Trophoblast cell (in vitro differentiated cells and primary cell): ENCODE measurements around the gene TNFAIP8L3.

Experiments used
- DNase-seq, 2 donors: peaks; one replicate each; pipeline ENCODE4 v3.0.0-alpha.2; 2016
- H2AFZ ChIP-seq: 2 replicates; pipeline ENCODE4 v1.6.1; 2013; ENCODE audit warnings: low read length, moderate library complexity, mild to moderate bottlenecking; ENCODE audit not compliant: insufficient read depth, poor library complexity
- H2AK5ac ChIP-seq: 2 replicates; pipeline ENCODE4 v1.6.1; 2013; ENCODE audit warnings: mild to moderate bottlenecking, low read length
- H2BK120ac ChIP-seq: 2 replicates; pipeline ENCODE4 v1.6.1; 2013; ENCODE audit warnings: low read length, mild to moderate bottlenecking, moderate library complexity; ENCODE audit not compliant: insufficient read depth, poor library complexity
- H2BK12ac ChIP-seq: 2 replicates; pipeline ENCODE4 v1.6.1; 2013; ENCODE audit warnings: mild to moderate bottlenecking, low read length, moderate library complexity
- H2BK5ac ChIP-seq: 2 replicates; pipeline ENCODE4 v1.6.1; 2013; ENCODE audit warnings: low read length, low read depth, moderate library complexity, mild to moderate bottlenecking; ENCODE audit not compliant: poor library complexity
- H3K14ac ChIP-seq: 2 replicates; pipeline ENCODE4 v1.6.1; 2013; ENCODE audit warnings: mild to moderate bottlenecking, low read length
- H3K18ac ChIP-seq: 2 replicates; pipeline ENCODE4 v1.6.1; 2013; ENCODE audit warnings: mild to moderate bottlenecking, low read length
- H3K23ac ChIP-seq: 2 replicates; pipeline ENCODE4 v1.6.1; 2013; ENCODE audit warnings: low read length
- H3K27ac ChIP-seq: 2 replicates; pipeline ENCODE4 v1.5.1; 2013; ENCODE audit warnings: low read depth, mild to moderate bottlenecking, inconsistent platforms, low read length, moderate library complexity
- H3K27me3 ChIP-seq: 2 replicates; pipeline ENCODE4 v1.6.1; 2013; ENCODE audit warnings: inconsistent platforms, mild to moderate bottlenecking, low read length, moderate library complexity; ENCODE audit not compliant: insufficient read depth
- H3K36me3 ChIP-seq, 2 experiments: 1 replicate in 1 of 2; 2 replicates in 1 of 2; pipeline ENCODE4 v1.6.1; 2013; ENCODE audit warnings: low read length in 2 of 2, mild to moderate bottlenecking in 2 of 2, moderate library complexity in 1 of 2; ENCODE audit not compliant: insufficient read depth in 2 of 2, control insufficient read depth in 1 of 2
- H3K4ac ChIP-seq: 2 replicates; pipeline ENCODE4 v1.6.1; 2013; ENCODE audit warnings: low read depth, mild to moderate bottlenecking, low read length, moderate library complexity
- H3K4me1 ChIP-seq, 2 experiments: 1 replicate in 1 of 2; 2 replicates in 1 of 2; pipeline ENCODE4 v1.6.1; 2013; ENCODE audit warnings: low read length in 2 of 2, mild to moderate bottlenecking in 2 of 2, moderate library complexity in 1 of 2; ENCODE audit not compliant: insufficient read depth in 2 of 2, control insufficient read depth in 1 of 2
- H3K4me2 ChIP-seq: 2 replicates; pipeline ENCODE4 v1.6.1; 2013; ENCODE audit warnings: inconsistent platforms, mild to moderate bottlenecking, low read length, moderate library complexity
- H3K4me3 ChIP-seq: 2 replicates; pipeline ENCODE4 v1.5.1; 2013; ENCODE audit warnings: mild to moderate bottlenecking, low read depth, low read length, inconsistent platforms
- H3K79me1 ChIP-seq: one replicate; pipeline ENCODE4 v1.6.1; 2013; ENCODE audit warnings: low read length
- H3K79me2 ChIP-seq: 2 replicates; pipeline ENCODE4 v1.6.1; 2013; ENCODE audit warnings: low read length, mild to moderate bottlenecking; ENCODE audit not compliant: control insufficient read depth, insufficient read depth, poor library complexity
- H3K9ac ChIP-seq: 2 replicates; pipeline ENCODE4 v1.6.1; 2013; ENCODE audit warnings: mild to moderate bottlenecking, low read length
- H3K9me3 ChIP-seq: 2 replicates; pipeline ENCODE4 v1.6.1; 2013; ENCODE audit warnings: low read depth, mild to moderate bottlenecking, control low read depth, inconsistent platforms, low read length; ENCODE audit not compliant: insufficient read depth
- H4K12ac ChIP-seq: 2 replicates; pipeline ENCODE4 v1.6.1; 2013; ENCODE audit warnings: low read depth, mild to moderate bottlenecking, low read length, moderate library complexity
- H4K8ac ChIP-seq: 2 replicates; pipeline ENCODE4 v1.6.1; 2013; ENCODE audit warnings: low read depth, mild to moderate bottlenecking, low read length, moderate library complexity
- H4K91ac ChIP-seq: one replicate; pipeline ENCODE4 v1.6.1; 2013; ENCODE audit warnings: low read depth, mild to moderate bottlenecking, low read length, moderate library complexity
- WGBS: extraction: QIAGEN DNeasy Blood & Tissue Kit; methylation state at CpG from one replicate; pipeline ENCODE4 v1.1.7; 2013; ENCODE audit warnings: missing lambda C conversion rate; ENCODE audit not compliant: insufficient read length, insufficient coverage; ENCODE audit errors: extremely low coverage; 5-methylcytosine and 5-hydroxymethylcytosine counted together

The TNFAIP8L3 gene

GRCh38 chr15:51069983-51070382 is 24.7 kb downstream of the TNFAIP8L3 start:
- Histone ChIP-seq H3K4ac (no peak overlapping the region), H4K91ac (no peak overlapping the region), H4K12ac (no peak overlapping the region)

GRCh38 chr15:51067510-51067909 is 27.2 kb downstream of the TNFAIP8L3 start:
- H3K4ac ChIP-seq: no peak overlapping the region
- no peak overlapping the region for H2AK5ac ChIP-seq
- H3K23ac ChIP-seq: no peak overlapping the region
- no peaks in the 10 kb centered on the region for H3K9me3 ChIP-seq
- no peak for DNase-seq
- no peak overlapping the region for H3K14ac ChIP-seq
- no peak overlapping the region for H3K4me2 ChIP-seq
- no peak overlapping the region for H2BK12ac ChIP-seq
- no peaks in the 10 kb centered on the region for H3K36me3 ChIP-seq
- no peaks in the 10 kb centered on the region for H3K79me2 ChIP-seq
- H3K4me1 ChIP-seq: no peaks in the 10 kb centered on the region
- H2BK5ac ChIP-seq: no peak overlapping the region
- H3K18ac ChIP-seq: no peak overlapping the region
- no peak overlapping the region for H4K91ac ChIP-seq
- H3K27ac ChIP-seq: no peak overlapping the region
- no peak overlapping the region for H4K12ac ChIP-seq
- no peaks in the 10 kb centered on the region for H3K27me3 ChIP-seq
- WGBS: no CpG with 5 or more reads among the region's 3 CpGs
- H2BK120ac ChIP-seq: no peak overlapping the region
- no peaks in the 10 kb centered on the region for H3K79me1 ChIP-seq
- no peak overlapping the region for H3K9ac ChIP-seq
- no peak overlapping the region for H4K8ac ChIP-seq
- H2AFZ ChIP-seq: no peak overlapping the region
- H3K4me3 ChIP-seq: no peak overlapping the region

More at GRCh38 chr15:51069983-51070382, 24.7 kb downstream of the TNFAIP8L3 start:
- no peak for DNase-seq
- H2AFZ ChIP-seq: no peak overlapping the region
- H3K4me1 ChIP-seq: no peaks in the 10 kb centered on the region
- H3K27ac ChIP-seq: no peak overlapping the region
- no peaks in the 10 kb centered on the region for H3K27me3 ChIP-seq
- H3K4me3 ChIP-seq: no peak overlapping the region
- H3K23ac ChIP-seq: no peak overlapping the region
- H3K79me2 ChIP-seq: no peaks in the 10 kb centered on the region
- H2BK5ac ChIP-seq: no peak overlapping the region
- no peaks in the 10 kb centered on the region for H3K36me3 ChIP-seq
- H3K79me1 ChIP-seq: no peaks in the 10 kb centered on the region
- no peaks in the 10 kb centered on the region for H3K9me3 ChIP-seq
- H3K9ac ChIP-seq: no peak overlapping the region
- no peak overlapping the region for H2BK12ac ChIP-seq
- no peak overlapping the region for H3K18ac ChIP-seq
- H4K8ac ChIP-seq: no peak overlapping the region
- H2BK120ac ChIP-seq: no peak overlapping the region
- no peak overlapping the region for H3K14ac ChIP-seq
- H2AK5ac ChIP-seq: no peak overlapping the region
- H3K4me2 ChIP-seq: no peak overlapping the region

- Histone ChIP-seq H3K27ac (no peak overlapping the region), H3K4me2 (no peak overlapping the region), H3K36me3 (no peaks in the 10 kb centered on the region), H2BK5ac (no peak overlapping the region), H2BK120ac (no peak overlapping the region), H4K12ac (no peak overlapping the region), H3K23ac (no peak overlapping the region), H3K4me1 (no peaks in the 10 kb centered on the region), H3K4ac (no peak overlapping the region), H4K8ac (no peak overlapping the region), H3K27me3 (no peaks in the 10 kb centered on the region), H2AFZ (no peak overlapping the region), H4K91ac (no peak overlapping the region), H3K9ac (no peak overlapping the region), H3K18ac (no peak overlapping the region), H2BK12ac (no peak overlapping the region), H3K4me3 (no peak overlapping the region), H3K79me2 (no peaks in the 10 kb centered on the region), H3K14ac (no peak overlapping the region), H3K9me3 (no peaks in the 10 kb centered on the region), H3K79me1 (no peaks in the 10 kb centered on the region), H2AK5ac (no peak overlapping the region)
- WGBS: no CpG with 5 or more reads among the region's 1 CpG
- no peak for DNase-seq
Observed at GRCh38 chr15:51065781-51066180, 28.9 kb downstream of the TNFAIP8L3 start.

GRCh38 chr15:51065261-51065660 is 29.4 kb downstream of the TNFAIP8L3 start:
- H3K36me3 ChIP-seq: no peaks in the 10 kb centered on the region
- H2BK12ac ChIP-seq: no peak overlapping the region
- H2AFZ ChIP-seq: no peak overlapping the region
- H3K79me1 ChIP-seq: no peaks in the 10 kb centered on the region
- H2BK5ac ChIP-seq: no peak overlapping the region
- no peak overlapping the region for H3K27ac ChIP-seq
- H2AK5ac ChIP-seq: no peak overlapping the region
- H4K8ac ChIP-seq: no peak overlapping the region
- no peak for DNase-seq
- H4K12ac ChIP-seq: no peak overlapping the region
- H3K4me3 ChIP-seq: no peak overlapping the region
- no peaks in the 10 kb centered on the region for H3K4me1 ChIP-seq
- H3K23ac ChIP-seq: no peak overlapping the region
- H3K27me3 ChIP-seq: no peaks in the 10 kb centered on the region
- no peaks in the 10 kb centered on the region for H3K79me2 ChIP-seq
- no peak overlapping the region for H2BK120ac ChIP-seq
- no peak overlapping the region for H3K18ac ChIP-seq
- no peak overlapping the region for H3K4ac ChIP-seq
- no peak overlapping the region for H4K91ac ChIP-seq
- no peak overlapping the region for H3K14ac ChIP-seq
- H3K4me2 ChIP-seq: no peak overlapping the region
- H3K9ac ChIP-seq: no peak overlapping the region
- H3K9me3 ChIP-seq: no peaks in the 10 kb centered on the region

GRCh38 chr15:51062736-51063135 is 32.0 kb downstream of the TNFAIP8L3 start:
- Histone ChIP-seq H3K27me3 (no peaks in the 10 kb centered on the region), H3K4ac (no peak overlapping the region), H4K8ac (no peak overlapping the region), H4K12ac (no peak overlapping the region), H3K18ac (no peak overlapping the region), H3K27ac (no peak overlapping the region), H2AK5ac (no peak overlapping the region), H3K4me1 (no peaks in the 10 kb centered on the region), H3K14ac (no peak overlapping the region), H3K23ac (no peak overlapping the region), H3K9me3 (no peaks in the 10 kb centered on the region), H3K79me2 (no peaks in the 10 kb centered on the region), H3K79me1 (no peaks in the 10 kb centered on the region), H3K4me2 (no peak overlapping the region), H3K9ac (no peak overlapping the region), H4K91ac (no peak overlapping the region), H2BK120ac (no peak overlapping the region), H2BK5ac (no peak overlapping the region), H2AFZ (no peak overlapping the region), H3K4me3 (no peak overlapping the region), H2BK12ac (no peak overlapping the region), H3K36me3 (no peaks in the 10 kb centered on the region)
- no CpG with 5 or more reads among the region's 1 CpG for WGBS
- DNase-seq: no peak
